Heart left ventricle (tissue), 16 donors: ENCODE results near the gene OAS2. TPM values are rescaled to one million over a fixed set of nuclear protein-coding genes. Genes with fewer than 3 reads are reported as not detected.

Experiments used
- ATAC-seq, 4 donors: fragments of 200-7000 bp; cut with Tn5 transposase; one replicate each; pipeline ENCODE4 v1.9.1; 2020 to 2022; ENCODE audit warnings: moderate library complexity in 4 of 4, mild to moderate bottlenecking in 3 of 4, moderate number of reproducible peaks in 1 of 4
- DNase-seq, 5 donors: peaks; one replicate each; pipeline ENCODE4 v3.0.0-alpha.2; 2020
- H3K27ac ChIP-seq, 12 donors: fragments of 200-600 bp; sonication (generic) in 4 of 12; one replicate each; pipeline versions ENCODE4 v1.5.0 to v1.8.0; 2016 to 2022; ENCODE audit warnings: mild to moderate bottlenecking in 2 of 12
- H3K27me3 ChIP-seq, 9 donors: fragments of 200-600 bp; sonication (generic) in 2 of 9; one replicate each; pipeline versions ENCODE4 v1.5.1 to v1.8.0; 2016 to 2022; ENCODE audit warnings: mild to moderate bottlenecking in 3 of 9
- H3K36me3 ChIP-seq, 9 donors: fragments of 200-600 bp; sonication (generic) in 2 of 9; one replicate each; pipeline versions ENCODE4 v1.5.0 to v1.8.0; 2018 to 2022; ENCODE audit warnings: mild to moderate bottlenecking in 2 of 9
- H3K4me1 ChIP-seq, 12 donors: fragments of 200-600 bp; sonication (generic) in 4 of 12; one replicate each; pipeline versions ENCODE4 v1.5.0 to v1.8.0; 2016 to 2022; ENCODE audit warnings: mild to moderate bottlenecking in 3 of 12
- H3K4me3 ChIP-seq, 12 donors: fragments of 200-600 bp; sonication (generic) in 4 of 12; one replicate each; pipeline versions ENCODE4 v1.5.0 to v1.8.0; 2017 to 2022; ENCODE audit warnings: mild to moderate bottlenecking in 9 of 12, moderate library complexity in 4 of 12
- H3K9me3 ChIP-seq, 12 donors: fragments of 200-600 bp; sonication (generic) in 4 of 12; one replicate each; pipeline versions ENCODE4 v1.5.0 to v1.8.0; 2016 to 2022; ENCODE audit warnings: mild to moderate bottlenecking in 1 of 12
- CTCF ChIP-seq, 12 donors: fragments of 200-600 bp; sonication (generic) in 4 of 12; IDR thresholded peaks; one replicate each; pipeline versions ENCODE4 v1.5.0 to v1.8.0; 2018 to 2022; ENCODE audit warnings: antibody characterized with exemption in 12 of 12, mild to moderate bottlenecking in 5 of 12
- POLR2A ChIP-seq, 2 donors: fragments of 450-650 bp; IDR thresholded peaks; one replicate each; pipeline ENCODE4 v1.6.1; 2017; ENCODE audit warnings: antibody characterized with exemption in 2 of 2, mild to moderate bottlenecking in 2 of 2, moderate library complexity in 2 of 2
- WGBS, 4 donors: extraction: QIAGEN DNeasy Blood & Tissue Kit in 2 of 4; methylation state at CpG; one replicate each; pipeline versions ENCODE4 v1.1.5 to v1.1.7; 2013 to 2018; 5-methylcytosine and 5-hydroxymethylcytosine counted together
- intact Hi-C, 10 donors: fragments of 100-400 bp; cut with DNase I; formaldehyde crosslinking; loops; one replicate each; pipeline versions ENCODE4 v1.11.1 to v1.14.2; 2022
- polyA plus RNA-seq, 2 donors: library from polyadenylated mRNA; stranded (reverse); fragments of 200-250 nt; gene quantifications; one replicate each; pipeline ENCODE4 v1.2.3, GENCODE V29; 2013
- total RNA-seq, 9 donors: library from RNA; depleted of rRNA in 2 of 9; stranded (reverse); fragments of >200 nt in 2 of 9; fragmentation: NEBNext Ultra II Directional in 3 of 9; extraction: Animal tissue kit (Norgen Biotek cat#: 25700) in 3 of 9; gene quantifications; one replicate each; pipeline versions ENCODE4 v1.1.0 to v1.2.4, GENCODE V29; 2016 to 2023
- donor health status: ischemic (EF 13 %, LVEDD 7.1; RV severe dilation, severe dysfunction).
- donor health status: healthy with polysubstance abuse.
- donor health status: DM: no; HTN: yes; CAD: no.
- donor health status: DM: no; HTN: no; CAD: no.
- donor health status: ischemic (EF 25% LVEDD 6.9; RV normal size, moderate dysfunction).
- donor health status: ischemic (EF 25% LVEDD 5.7; RV mildly dilated, moderate dysfunction).
- donor health status: healthy.
- donor health status: DM: yes; HTN: yes; CAD: no.
- donor health status: ischemic (EF 35%, LVEDD 5.7; RV mildly dilated, moderate dysfunction).
- donor health status: nonischemic (EF 11% LVEDD 7.7; RV severe dilation, severe dysfunction).
- donor health status: DM: yes; HTN: yes; CAD: no.
- donor health status: PGD.
- donor health status: ischemic (EF 29% LVEDD 5.4; RV normal size, mild dysfunction).
- donor health status: nonischemic (EF 23%, LVEDD 6.1; RV moderate dilation, normal function).

OAS2 gene
- total and polyA plus RNA-seq, 11 donors, result 3.8 to 46.1 (median 7.3) TPM

GRCh38 chr12:113041560-113041959, 63.2 kb downstream of the OAS2 start:
- no peaks in the 10 kb centered on the region for H3K9me3 ChIP-seq
- no peaks in the 10 kb centered on the region for H3K36me3 ChIP-seq
- no peak overlapping the region for H3K4me3 ChIP-seq
- TF ChIP-seq POLR2A (IDR thresholded peaks at IDR 0.05) (no peak), CTCF (IDR thresholded peaks at IDR 0.05) (no peak)
- no peak for DNase-seq
- intact Hi-C loops, result no loop called here
- H3K27ac ChIP-seq, result peak overlapping the region in 4 of 12 donors; percentile 11 to 66 (median 40)
- H3K27me3 ChIP-seq, result peaks cover 0 to 12% (median 0%) of the 10 kb centered on the region in 9 donors
- no peak for ATAC-seq
- 81 to 96% (median 91%) methylated on average over 7 of the region's 7 CpGs for WGBS, 4 donors
- peaks cover 0 to 17% (median 0%) of the 10 kb centered on the region in 12 donors for H3K4me1 ChIP-seq

- H3K4me1 ChIP-seq, result peaks cover 0 to 17% (median 0%) of the 10 kb centered on the region in 12 donors
- 65 to 69% (median 67%) methylated on average over 6 to 8 of the region's 8 CpGs for WGBS, 4 donors
- H3K36me3 ChIP-seq, result no peaks in the 10 kb centered on the region
- H3K27me3 ChIP-seq, result peaks cover 0 to 12% (median 0%) of the 10 kb centered on the region in 9 donors
- TF ChIP-seq CTCF (IDR thresholded peaks at IDR 0.05) (no peak), POLR2A (IDR thresholded peaks at IDR 0.05) (no peak)
- H3K9me3 ChIP-seq, result no peaks in the 10 kb centered on the region
- no peak overlapping the region for H3K4me3 ChIP-seq
- DNase-seq, result no peak
- intact Hi-C loops, result no loop called here
- no peak for ATAC-seq
- H3K27ac ChIP-seq, result no peak overlapping the region
These were observed 64.9 kb downstream of the OAS2 start for GRCh38 chr12:113043240-113043639.

GRCh38 chr12:113044516-113044915, 66.2 kb downstream of the OAS2 start:
- ATAC-seq (no peak), DNase-seq (no peak)
- no peaks in the 10 kb centered on the region for H3K36me3 ChIP-seq
- 71 to 75% (median 73%) methylated on average over 3 of the region's 3 CpGs for WGBS, 4 donors
- H3K27me3 ChIP-seq, result peaks cover 0 to 12% (median 0%) of the 10 kb centered on the region in 9 donors
- H3K4me3 ChIP-seq, result no peak overlapping the region
- TF ChIP-seq POLR2A (IDR thresholded peaks at IDR 0.05) (no peak), CTCF (IDR thresholded peaks at IDR 0.05) (no peak)
- no peak overlapping the region for H3K27ac ChIP-seq
- H3K4me1 ChIP-seq, result peaks cover 0 to 17% (median 0%) of the 10 kb centered on the region in 12 donors
- intact Hi-C loops, result no loop called here
- H3K9me3 ChIP-seq, result no peaks in the 10 kb centered on the region

GRCh38 chr12:113048716-113049127, 70.4 kb downstream of the OAS2 start:
- peak; percentile 74 to 92 (median 82) for TF ChIP-seq CTCF (IDR thresholded peaks at IDR 0.05)
- TF ChIP-seq POLR2A (IDR thresholded peaks at IDR 0.05), result no peak
- DNase-seq (peak in 2 of 5 donors; percentile 52 to 55), ATAC-seq (peak in 3 of 4 donors; percentile 70 to 80 (median 80))
- WGBS, 4 donors, result 10 to 13% (median 11%) methylated on average over 6 of the region's 6 CpGs
- intact Hi-C loops, result loop anchor here (1.0 to 5.0 kb wide), 12 partner anchors 48 to 126 kb away; no protein-coding TSS in a partner anchor
- H3K9me3 ChIP-seq, result no peaks in the 10 kb centered on the region
- H3K27ac ChIP-seq, result no peak overlapping the region
- H3K4me3 ChIP-seq, result no peak overlapping the region
- no peaks in the 10 kb centered on the region for H3K4me1 ChIP-seq
- H3K27me3 ChIP-seq, result peaks cover 0 to 24% (median 4%) of the 10 kb centered on the region in 9 donors
- H3K36me3 ChIP-seq, result no peaks in the 10 kb centered on the region
